Body of pancreas (tissue), 4 donors: ENCODE measurements around the gene INVS.

ENCODE experiments used
- CTCF ChIP-seq, 7 experiments: fragments of 450-650 bp in 4 of 7; fragments of 200-600 bp in 3 of 7; sonication (generic) in 3 of 7; IDR thresholded peaks; one replicate each; pipeline ENCODE4 v1.5.1; 2016 to 2019; ENCODE audit warnings: antibody characterized with exemption in 7 of 7
- POLR2A ChIP-seq, 3 donors: fragments of 450-650 bp; IDR thresholded peaks; one replicate each; pipeline ENCODE4 v1.6.1; 2016; ENCODE audit warnings: antibody characterized with exemption in 3 of 3, mild to moderate bottlenecking in 2 of 3

GRCh38 chr9:100228352-100228869, 129.4 kb downstream of the INVS start:
- TF ChIP-seq CTCF (IDR thresholded peaks at IDR 0.05) (no peak), POLR2A (IDR thresholded peaks at IDR 0.05) (no peak)
